ENCODE results near the gene PROCA1.

Gene PROCA1

GRCh38 chr17:28705728-28706334 lies 5.9 kb downstream of the PROCA1 start:
- no peak overlapping the region for H3K27ac ChIP-seq
- TF ChIP-seq CTCF (conservative IDR thresholded peaks at IDR 0.05) = no peak

- no peak overlapping the region for H3K27ac ChIP-seq
- TF ChIP-seq CTCF (conservative IDR thresholded peaks at IDR 0.05) = no peak
Measured at GRCh38 chr17:28705074-28705659, 6.5 kb downstream of the PROCA1 start.

GRCh38 chr17:28704219-28704858 lies 7.3 kb downstream of the PROCA1 start:
- no peak for TF ChIP-seq CTCF (conservative IDR thresholded peaks at IDR 0.05)
- no peak overlapping the region; the same call in 1 of the 2 replicates for H3K27ac ChIP-seq

- peak overlapping the region; percentile 74; the same call in 1 of the 2 replicates for H3K27ac ChIP-seq
- TF ChIP-seq CTCF (conservative IDR thresholded peaks at IDR 0.05) = no peak
Measured at GRCh38 chr17:28703552-28704218, 8.0 kb downstream of the PROCA1 start.

GRCh38 chr17:28702752-28703150 lies 8.9 kb downstream of the PROCA1 start:
- H3K27ac ChIP-seq = peak overlapping the region; percentile 74

GRCh38 chr17:28702026-28702751 lies 9.5 kb downstream of the PROCA1 start:
- peak overlapping the region; percentile 74 for H3K27ac ChIP-seq
- no peak for TF ChIP-seq CTCF (conservative IDR thresholded peaks at IDR 0.05)

More at GRCh38 chr17:28702752-28703150, 8.9 kb downstream of the PROCA1 start:
- TF ChIP-seq CTCF (conservative IDR thresholded peaks at IDR 0.05) = no peak

All from VCaP (cell line).